OCI-LY1 (cell line): ENCODE results near the gene KEL.

Experiments used
- CTCF ChIP-seq: fragments of 200-600 bp; sonication (generic), shearing (Covaris generic); IDR thresholded peaks from 2 replicates; pipeline ENCODE4 v1.5.1; 2017; ENCODE audit warnings: mild to moderate bottlenecking, antibody characterized with exemption, low read length, moderate library complexity, mixed read lengths
- EZH2 ChIP-seq: fragments of 200-600 bp; sonication (generic), shearing (Covaris generic); IDR thresholded peaks from 2 replicates; pipeline ENCODE4 v1.8.0; 2017; ENCODE audit warnings: borderline replicate concordance, mixed run types, mild to moderate bottlenecking, antibody characterized with exemption, low read length, moderate library complexity, mixed read lengths

- no peak for TF ChIP-seq CTCF
- no peak for TF ChIP-seq EZH2
These were observed 64.5 kb downstream of the KEL start for GRCh38 chr7:142897691-142898090.
